Measurements from ENCODE around the gene NMNAT1. TPM values are rescaled to one million over a fixed set of nuclear protein-coding genes. Genes with fewer than 3 reads are reported as not detected.
"Not testable (repeated sequence)": the region's sequence is repeated elsewhere in the genome, so short reads cannot be mapped to it uniquely, and the experiment has no call there.

Gene NMNAT1
- total RNA-seq, 2 experiments from 2014 or later, result 11.3 to 13.8 TPM

DNA sequence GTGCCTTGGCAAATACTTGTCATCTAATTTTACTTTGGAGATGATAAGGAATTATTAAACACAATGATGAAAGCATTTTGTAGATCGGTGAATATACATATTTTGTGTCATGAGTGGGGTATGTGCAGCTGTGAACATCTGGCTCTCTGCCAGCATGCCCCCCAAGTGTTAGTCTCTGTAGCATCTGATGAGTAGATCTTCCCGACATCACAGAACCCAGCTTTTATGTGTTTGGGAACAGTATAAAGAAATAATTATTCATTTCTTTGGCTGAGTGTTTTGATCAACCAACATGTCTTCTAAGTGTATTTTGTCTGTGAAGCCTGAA, 28.7 kb upstream of the NMNAT1 start:
- CTCF ChIA-PET, result interaction anchor here (0.6 to 1.4 kb wide), 6 partner anchors 11 to 285 kb away, joined by 3 to 4 read pairs (median 3); no protein-coding TSS in a partner anchor
- POLR2A ChIA-PET, result interaction anchor here (0.7 kb wide), 1 partner anchor 515 kb away, joined by 3 read pairs; no protein-coding TSS in a partner anchor

DNA sequence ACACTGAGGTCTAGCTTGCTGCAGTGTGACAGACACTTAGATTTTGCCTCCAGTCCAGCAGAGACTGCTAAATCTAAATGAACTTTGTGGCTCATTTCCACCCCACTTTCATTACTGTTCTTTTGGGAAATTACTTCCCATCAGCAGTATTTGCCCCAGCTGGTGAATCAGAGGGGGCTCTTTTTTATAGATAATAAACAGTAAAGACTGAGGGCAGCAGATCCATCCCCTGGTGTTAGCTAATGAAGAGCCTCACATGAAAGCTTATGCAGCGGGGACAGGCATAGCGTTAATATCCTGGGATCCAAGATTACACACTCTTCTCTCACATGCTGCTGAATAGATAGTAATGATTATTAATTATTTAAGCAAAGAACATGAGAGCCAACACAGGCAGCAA, 26.8 kb upstream of the NMNAT1 start:
- POLR2A ChIA-PET, result no interaction called here
- CTCF ChIA-PET, result interaction anchor here (0.6 to 1.2 kb wide), 3 partner anchors 9 to 41 kb away, joined by 3 to 7 read pairs (median 4); no protein-coding TSS in a partner anchor

DNA sequence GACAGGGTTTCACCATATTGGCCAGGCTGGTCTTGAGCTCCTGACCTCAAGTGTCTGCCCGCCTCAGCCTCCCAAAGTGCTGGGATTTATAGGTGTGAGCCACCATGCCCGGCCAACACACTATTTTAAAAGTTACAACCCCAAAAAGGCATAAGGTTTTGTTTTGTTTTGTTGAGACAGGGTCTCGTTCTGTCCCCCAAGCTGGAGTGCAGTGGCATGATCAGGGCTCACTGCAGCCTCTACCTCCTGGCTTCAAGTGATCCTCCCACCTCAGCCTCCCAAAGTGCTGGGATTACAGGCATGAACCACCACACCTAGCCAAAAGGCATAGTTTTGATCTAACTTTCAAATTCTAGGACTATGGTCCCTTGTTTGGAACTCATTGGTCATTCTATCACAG, 25.8 kb upstream of the NMNAT1 start:
- POLR2A ChIA-PET, result not testable (repeated sequence)
- CTCF ChIA-PET, result interaction anchor here (0.7 to 1.2 kb wide), 3 partner anchors 10 to 150 kb away, joined by 3 to 7 read pairs (median 4); no protein-coding TSS in a partner anchor

DNA sequence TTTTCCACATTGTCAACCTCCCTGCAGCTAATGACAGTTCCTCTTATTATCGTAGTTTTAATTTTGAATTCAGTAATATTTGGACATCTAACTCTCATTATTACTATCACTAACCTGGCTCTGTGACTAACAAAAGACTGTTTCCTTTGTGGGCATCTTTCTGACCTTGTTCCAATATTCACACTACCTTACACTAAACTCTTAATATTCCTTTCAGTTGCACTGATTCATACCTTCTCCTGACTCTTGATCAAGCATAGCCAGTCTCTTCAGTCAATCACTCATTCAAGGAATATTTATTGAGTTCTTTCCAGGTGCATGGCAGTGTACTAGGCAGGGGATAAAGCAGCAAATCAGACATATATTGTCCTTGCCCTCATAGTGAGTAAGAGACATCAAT, 25.4 kb upstream of the NMNAT1 start:
- POLR2A ChIA-PET, result no interaction called here
- CTCF ChIA-PET, result no interaction called here

- ChIA-PET CTCF (no interaction called here), POLR2A (no interaction called here)
Observed at GRCh38 chr1:9920606-9921005, 22.7 kb upstream of the NMNAT1 start.

- ChIA-PET POLR2A (no interaction called here), CTCF (no interaction called here)
Observed at GRCh38 chr1:9922342-9922741, 20.9 kb upstream of the NMNAT1 start.

- POLR2A ChIA-PET, result no interaction called here
- CTCF ChIA-PET, result interaction anchor here (1.3 kb wide), 1 partner anchor 50 kb away, joined by 3 read pairs; no protein-coding TSS in a partner anchor
Observed at GRCh38 chr1:9927259-9927658, 16.0 kb upstream of the NMNAT1 start.

GRCh38 chr1:9929431-9930385, 13.6 kb upstream of the NMNAT1 start:
- ChIA-PET CTCF (no interaction called here), POLR2A (interaction anchor here (1.2 kb wide), 1 partner anchor 64 kb away, joined by 14 read pairs; no protein-coding TSS in a partner anchor)

DNA sequence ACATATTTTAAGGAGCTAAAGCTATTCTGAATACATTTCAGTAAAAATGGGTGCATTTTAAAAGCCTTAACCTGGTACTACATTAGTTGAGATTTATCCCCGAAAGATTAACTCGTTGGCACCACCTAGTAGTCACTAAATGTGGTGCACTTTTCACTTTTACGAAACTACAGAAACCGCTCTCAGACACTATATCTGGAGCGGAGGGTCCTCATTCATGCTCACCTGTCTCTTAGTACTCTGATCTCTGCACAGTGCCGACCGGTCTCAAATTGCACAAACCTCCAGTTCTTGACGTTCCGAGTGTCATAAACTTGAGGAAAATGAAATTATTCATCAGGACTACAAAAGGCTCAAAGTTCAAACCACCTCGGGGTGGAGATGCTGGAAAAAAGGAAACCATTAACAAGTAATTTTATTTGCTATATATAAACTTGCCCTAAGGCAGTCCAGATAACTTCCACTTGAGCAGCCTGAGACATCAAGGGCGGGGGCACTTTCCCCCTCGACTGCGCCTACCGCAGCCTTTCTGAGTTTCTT, 806 bp upstream of the NMNAT1 start:
- CTCF ChIA-PET, result interaction anchor here (1.0 to 2.4 kb wide), 4 partner anchors 67 to 210 kb away, joined by 3 to 11 read pairs (median 4); no protein-coding TSS in a partner anchor

DNA sequence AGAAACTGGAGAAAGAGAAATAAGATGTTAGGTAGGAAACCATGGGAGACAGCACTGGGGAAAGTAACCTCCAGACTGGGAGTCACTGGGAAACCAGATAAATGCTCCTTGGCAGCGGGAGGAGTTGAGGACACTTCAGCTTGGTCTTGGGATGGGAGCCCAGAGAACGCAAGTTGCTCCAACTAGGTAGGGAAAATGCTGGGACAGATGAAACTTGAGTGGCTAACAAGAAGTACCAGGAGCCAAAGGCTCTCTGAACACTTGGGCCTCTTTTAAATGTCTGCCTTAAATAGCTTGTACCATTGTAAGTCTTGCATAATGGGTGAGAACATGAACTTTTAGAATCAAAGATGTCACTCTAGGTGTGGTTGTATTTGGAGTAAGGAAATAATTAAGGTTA, 3.0 kb downstream of the NMNAT1 start:
- CTCF ChIA-PET, result no interaction called here
- POLR2A ChIA-PET, result no interaction called here

More for the DNA sequence above, 806 bp upstream of the NMNAT1 start:
- POLR2A ChIA-PET, result interaction anchor here (1.4 to 1.8 kb wide), 3 partner anchors 32 to 353 kb away, joined by 4 to 6 read pairs (median 6); no protein-coding TSS in a partner anchor

DNA sequence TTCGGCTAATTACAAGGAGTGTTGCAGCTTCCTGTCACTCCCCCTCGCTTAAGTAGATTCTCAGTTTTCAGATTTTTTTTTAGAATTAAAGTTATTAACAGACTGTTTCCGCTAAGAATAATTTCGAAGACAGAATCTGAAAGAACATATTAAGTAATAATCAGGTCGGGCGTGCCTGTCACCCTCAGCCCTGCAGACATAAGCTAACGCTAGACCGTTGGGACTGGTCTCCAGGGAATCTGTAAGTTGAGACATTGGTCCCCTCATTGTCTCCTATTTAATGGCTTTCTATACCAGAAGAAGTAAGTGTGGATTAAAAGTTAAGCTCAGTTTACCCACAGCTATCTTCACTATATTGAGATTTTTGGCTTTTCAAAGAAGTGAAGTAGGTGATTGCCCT, 14.5 kb downstream of the NMNAT1 start:
- CTCF ChIA-PET, result no interaction called here
- POLR2A ChIA-PET, result interaction anchor here (0.7 kb wide), 1 partner anchor 22 kb away, joined by 3 read pairs; no protein-coding TSS in a partner anchor

DNA sequence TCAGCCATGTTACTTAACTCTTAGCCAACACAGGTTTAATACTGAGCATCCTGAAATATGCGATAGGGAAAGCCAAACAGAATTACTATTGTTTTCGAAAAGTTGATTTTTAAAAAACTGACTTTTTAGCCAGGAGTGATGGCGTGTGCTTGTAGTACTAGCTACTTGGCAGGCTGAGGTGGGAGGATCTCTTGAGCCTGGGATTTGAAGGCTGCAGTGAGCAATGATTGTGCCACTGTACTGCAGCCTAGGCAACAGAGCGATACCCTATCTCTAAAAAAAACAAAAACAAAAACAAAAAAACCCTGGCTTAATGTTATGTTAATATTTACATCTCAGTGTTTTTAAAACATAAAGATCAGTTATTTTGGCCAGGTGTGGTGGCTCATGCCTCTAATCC, 16.7 kb downstream of the NMNAT1 start:
- ChIA-PET CTCF (interaction anchor here (1.6 kb wide), 1 partner anchor 10 kb away, joined by 4 read pairs; no protein-coding TSS in a partner anchor), POLR2A (no interaction called here)

GRCh38 chr1:9960706-9961562, 17.7 kb downstream of the NMNAT1 start:
- CTCF ChIA-PET, result interaction anchor here (0.7 kb wide), 1 partner anchor 10 kb away, joined by 3 read pairs; no protein-coding TSS in a partner anchor
- POLR2A ChIA-PET, result no interaction called here

GRCh38 chr1:9984253-9984652, 41.0 kb downstream of the NMNAT1 start:
- ChIA-PET CTCF (no interaction called here), POLR2A (no interaction called here)

DNA sequence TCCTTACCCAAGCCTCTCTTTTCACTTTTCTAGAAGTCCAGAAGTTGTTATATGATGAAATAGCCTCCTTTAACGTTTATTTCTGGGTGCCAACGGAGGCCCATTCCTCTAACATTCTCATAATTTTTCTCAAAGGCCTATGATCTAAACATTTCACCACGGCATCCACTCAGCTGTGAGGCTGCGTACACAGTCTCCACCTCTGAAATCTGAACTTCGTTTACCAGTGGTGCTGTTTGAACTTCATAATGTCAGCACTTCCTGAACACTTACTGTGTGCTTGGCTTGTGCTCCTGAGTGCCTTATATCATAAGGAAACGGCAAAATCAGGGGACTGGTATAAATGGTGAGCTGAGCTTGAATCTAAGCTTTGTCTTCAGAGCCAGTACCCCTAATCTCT, 41.7 kb downstream of the NMNAT1 start:
- CTCF ChIA-PET, result no interaction called here
- POLR2A ChIA-PET, result no interaction called here

DNA sequence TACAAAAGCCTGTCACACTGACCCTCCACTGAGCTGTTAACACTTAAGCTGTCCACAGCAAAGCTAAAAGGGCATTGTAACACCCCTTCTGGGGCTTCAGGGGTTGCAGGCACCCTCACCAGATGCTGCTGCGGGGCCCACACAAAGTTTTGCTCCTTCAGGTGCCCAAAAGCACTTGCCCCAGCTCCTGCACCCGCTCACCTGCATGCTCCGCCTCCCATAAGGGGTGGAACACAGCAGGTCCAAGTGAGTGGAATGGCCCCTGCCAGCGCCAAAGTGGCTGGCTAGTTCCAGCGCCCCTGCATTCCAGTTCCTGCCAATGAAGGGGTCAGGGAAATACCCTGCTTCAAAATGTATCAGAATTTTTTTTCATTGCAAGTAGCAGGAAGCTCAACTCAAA, 46.5 kb downstream of the NMNAT1 start:
- ChIA-PET CTCF (interaction anchor here (0.6 kb wide), 1 partner anchor 206 kb away, joined by 3 read pairs; no protein-coding TSS in a partner anchor), POLR2A (interaction anchor here (0.6 kb wide), 1 partner anchor 17 kb away, joined by 3 read pairs; no protein-coding TSS in a partner anchor)

DNA sequence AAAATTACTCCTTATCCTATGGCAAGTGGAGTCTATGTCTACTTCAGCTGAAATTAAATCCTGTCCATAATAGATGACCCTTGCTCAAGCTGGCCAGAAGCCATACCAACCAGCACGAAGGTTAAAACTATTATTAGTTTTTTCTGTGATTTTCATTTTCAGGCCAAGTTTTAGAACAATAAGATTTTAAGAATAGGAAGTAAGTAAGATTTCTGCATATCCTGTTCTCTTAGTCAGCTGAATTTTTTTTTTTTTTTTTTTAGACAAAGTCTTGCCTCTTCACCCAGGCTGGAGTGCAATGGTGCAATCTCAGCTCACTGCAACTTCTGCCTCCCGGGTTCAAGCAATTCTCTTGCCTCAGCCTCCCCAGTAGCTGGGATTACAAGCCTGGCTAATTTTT, 47.7 kb downstream of the NMNAT1 start:
- POLR2A ChIA-PET, result no interaction called here

DNA sequence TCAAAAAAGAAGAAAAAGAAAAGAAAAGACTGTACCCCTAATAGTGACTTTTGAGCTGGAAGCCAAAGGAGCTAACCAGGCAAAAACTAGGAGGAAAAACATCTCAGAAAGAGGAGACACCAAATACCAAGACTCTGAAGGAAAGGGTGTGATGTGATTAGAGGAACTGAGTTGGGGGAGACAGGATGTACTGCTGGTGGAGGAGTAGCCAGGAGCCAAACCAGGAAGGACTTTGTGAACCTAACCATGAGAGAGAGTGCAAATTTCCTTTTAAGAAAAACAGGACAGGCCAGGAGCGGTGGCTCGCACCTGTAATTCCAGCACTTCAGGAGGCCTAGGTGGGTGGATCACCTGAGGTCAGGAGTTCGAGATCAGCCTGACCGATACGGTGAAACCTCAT, 49.6 kb downstream of the NMNAT1 start:
- ChIA-PET POLR2A (no interaction called here), CTCF (no interaction called here)

More for the DNA sequence above, 47.7 kb downstream of the NMNAT1 start:
- CTCF ChIA-PET, result no interaction called here

- POLR2A ChIA-PET, result interaction anchor here (0.8 kb wide), 1 partner anchor 63 kb away, joined by 14 read pairs; no protein-coding TSS in a partner anchor
Observed at GRCh38 chr1:9993561-9994075, 50.3 kb downstream of the NMNAT1 start.

More at GRCh38 chr1:9993561-9994075, 50.3 kb downstream of the NMNAT1 start:
- CTCF ChIA-PET, result no interaction called here

Data from activated CD8-positive, alpha-beta memory T cell treated with anti-CD3 and anti-CD28 coated beads for 36 hours (primary cell).